ENCODE measurements around the gene GH1.

GRCh38 chr17:63942309-63942985, 23.8 kb upstream of the GH1 start:
- no peak for TF ChIP-seq CTCF (IDR thresholded peaks at IDR 0.05)
- TF ChIP-seq EP300 (IDR thresholded peaks at IDR 0.05) = no peak
- TF ChIP-seq POLR2A (IDR thresholded peaks at IDR 0.05) = no peak

Data from ovary (tissue), 3 donors.